VCaP (cell line): ENCODE measurements around the gene NDFIP2.

Experiments used
- H3K27ac ChIP-seq: fragments of 450-650 bp; 2 replicates; pipeline ENCODE4 v1.5.1; 2017
- CTCF ChIP-seq: fragments of 450-650 bp; conservative IDR thresholded peaks from 2 replicates; pipeline ENCODE4 v1.5.1; 2017; ENCODE audit warnings: mild to moderate bottlenecking, moderate library complexity

Gene NDFIP2

DNA sequence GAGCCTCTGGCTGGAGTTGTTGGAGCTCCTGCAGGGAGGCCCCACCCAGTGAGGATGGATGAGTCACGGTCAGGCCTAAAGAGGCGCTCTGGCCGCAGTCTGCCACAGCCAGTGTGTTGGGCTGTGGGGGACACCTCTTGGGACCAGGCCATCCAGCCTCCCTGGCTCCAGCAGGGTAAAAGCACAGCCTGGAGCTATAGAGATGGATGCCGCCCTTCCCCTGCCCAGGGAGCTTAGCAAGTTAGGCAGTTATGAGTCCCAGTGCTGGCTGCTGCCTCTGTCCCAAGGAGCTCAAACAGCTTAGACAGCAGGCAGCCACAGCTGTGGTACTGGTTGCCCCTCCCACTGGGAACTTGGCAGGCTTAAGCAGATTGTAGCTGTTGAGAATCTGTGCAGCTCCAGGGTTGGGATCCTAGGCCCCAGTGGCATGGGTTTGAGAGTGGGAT lies 100.9 kb downstream of the NDFIP2 start:
- no peak overlapping the region for H3K27ac ChIP-seq
- no peak for TF ChIP-seq CTCF

- TF ChIP-seq CTCF: no peak
- no peak overlapping the region for H3K27ac ChIP-seq
Observed at GRCh38 chr13:79582896-79583295, 101.9 kb downstream of the NDFIP2 start.

- H3K27ac ChIP-seq: no peak overlapping the region
- TF ChIP-seq CTCF: no peak
Observed at GRCh38 chr13:79585033-79585432, 104.1 kb downstream of the NDFIP2 start.

- no peak for TF ChIP-seq CTCF
- peak overlapping the region; percentile 90 for H3K27ac ChIP-seq
Observed at GRCh38 chr13:79589603-79590393, 108.8 kb downstream of the NDFIP2 start.

DNA sequence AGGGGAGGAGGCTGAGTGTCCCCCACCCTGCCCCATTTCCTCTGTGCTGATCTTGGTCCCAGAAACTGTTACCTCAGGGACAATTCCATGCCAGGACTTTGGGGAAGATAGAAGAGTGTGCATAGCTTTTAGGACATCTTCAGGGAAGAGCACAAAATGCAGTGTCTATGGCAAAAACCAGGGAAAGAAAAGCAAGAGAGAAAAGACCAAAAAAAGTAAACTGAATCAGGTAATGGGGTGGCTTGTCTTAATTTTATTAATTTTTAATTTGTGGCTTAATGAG lies 109.4 kb downstream of the NDFIP2 start:
- no peak for TF ChIP-seq CTCF
- H3K27ac ChIP-seq: peak overlapping the region; percentile 90

- peak overlapping the region; percentile 90 for H3K27ac ChIP-seq
- no peak for TF ChIP-seq CTCF
Observed at GRCh38 chr13:79591493-79591892, 110.5 kb downstream of the NDFIP2 start.

DNA sequence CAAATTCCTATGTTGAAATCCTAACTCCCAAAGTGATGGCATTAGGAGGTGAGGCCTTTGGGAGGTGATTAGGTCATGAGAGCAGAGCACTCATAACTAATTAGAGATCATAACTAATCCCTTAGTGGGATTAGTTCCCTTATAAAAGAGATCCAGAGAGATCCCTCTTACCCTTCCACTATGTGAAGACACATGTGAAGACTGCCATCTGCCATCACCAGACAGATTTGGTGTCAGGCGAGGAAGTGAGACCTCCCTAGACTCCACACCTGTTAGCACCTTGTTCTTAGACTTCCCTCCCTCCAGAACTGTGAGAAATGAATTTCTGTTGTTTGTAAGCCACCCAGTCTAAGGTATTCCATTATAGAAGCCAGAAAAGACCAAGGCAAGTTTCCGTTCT lies 112.2 kb downstream of the NDFIP2 start:
- no peak overlapping the region for H3K27ac ChIP-seq
- no peak for TF ChIP-seq CTCF
